Skin of body (tissue), 2 donors: ENCODE measurements around the gene LEPROT. TPM values are rescaled to one million over a fixed set of nuclear protein-coding genes. Genes with fewer than 3 reads are reported as not detected.
"Not testable (repeated sequence)": the region's sequence is repeated elsewhere in the genome, so short reads cannot be mapped to it uniquely, and the experiment has no call there.

ENCODE experiments used
- DNase-seq: peaks from one replicate; lab custom pipeline; 2025; lab: John Stamatoyannopoulos, UW
- total RNA-seq: library from RNA; depleted of rRNA; stranded (reverse); fragments of >200 nt; gene quantifications from one replicate; pipeline ENCODE4 v1.2.3, GENCODE V29; 2014

The LEPROT gene
- total RNA-seq = 45.6 TPM

DNA sequence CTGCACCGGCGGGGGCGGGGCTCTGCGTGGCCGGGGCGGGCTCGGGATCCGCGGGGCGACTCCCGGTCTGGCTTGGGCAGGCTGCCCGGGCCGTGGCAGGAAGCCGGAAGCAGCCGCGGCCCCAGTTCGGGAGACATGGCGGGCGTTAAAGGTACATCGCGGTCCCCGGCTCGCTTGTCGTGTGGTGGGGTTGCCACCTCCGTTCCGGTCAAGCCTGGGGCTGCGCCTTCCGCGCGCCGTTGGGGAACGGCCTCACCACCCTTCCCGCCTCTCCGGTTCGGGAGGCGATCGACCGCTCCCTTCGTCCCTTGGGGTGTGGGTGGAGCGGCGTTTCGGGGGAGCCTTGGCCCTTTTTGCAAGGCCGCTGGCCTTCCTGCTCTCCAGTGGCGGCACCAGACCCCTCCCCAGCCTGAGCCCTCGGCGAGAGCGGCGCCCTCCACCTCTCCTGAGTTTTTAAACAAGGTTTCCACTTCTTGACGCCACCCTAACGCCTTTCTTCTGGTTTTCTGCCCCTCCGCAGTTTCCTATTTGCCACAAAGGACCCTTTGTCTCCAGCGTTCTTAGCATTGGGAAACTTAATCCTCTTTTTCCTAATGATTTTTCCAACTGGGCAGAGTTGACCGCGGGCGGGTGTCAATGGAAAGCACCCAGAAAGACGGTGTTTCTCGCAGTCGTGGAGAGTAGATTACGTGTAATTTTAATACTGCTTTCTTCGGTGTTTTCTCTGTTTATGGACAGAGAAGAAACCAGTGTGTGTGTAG is at the start of gene LEPROT, which contains the start of gene LEPR:
Gene LEPROT, plus strand, starts transcription at position 79 of the 761 bp plus-strand sequence. Its CDS starts 57 bp downstream, at position 136.
Gene LEPR, plus strand, starts transcription at position 79 of the 761 bp plus-strand sequence. CDS start 144,898 bp downstream, outside the sequence.
- DNase-seq = peak; percentile 44

DNA sequence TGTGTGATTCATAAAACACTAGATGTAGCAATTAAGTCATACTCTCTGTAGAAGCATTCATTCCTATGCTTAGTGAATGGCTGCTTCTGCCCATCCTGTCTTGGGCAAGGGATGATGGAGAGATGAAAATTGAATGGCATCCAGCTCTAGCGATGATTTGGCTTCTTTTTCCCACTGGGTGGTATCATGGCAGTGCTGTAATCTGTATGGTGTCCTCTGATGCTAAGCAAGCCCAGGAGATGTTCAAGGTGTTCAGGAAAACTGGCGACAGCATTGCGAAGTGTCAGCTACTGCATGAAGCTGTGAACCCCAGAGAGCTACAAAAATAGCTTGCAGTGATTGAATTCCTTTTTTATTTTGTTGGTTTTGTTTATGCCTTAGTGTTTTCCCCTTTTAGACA is 48.9 kb upstream of the LEPROT start:
- DNase-seq = no peak

GRCh38 chr1:65372557-65372956 is 47.9 kb upstream of the LEPROT start:
- no peak for DNase-seq

GRCh38 chr1:65377496-65378246 is 42.8 kb upstream of the LEPROT start:
- no peak for DNase-seq

- DNase-seq = no peak
Observed at GRCh38 chr1:65378247-65378946, 42.1 kb upstream of the LEPROT start.

DNA sequence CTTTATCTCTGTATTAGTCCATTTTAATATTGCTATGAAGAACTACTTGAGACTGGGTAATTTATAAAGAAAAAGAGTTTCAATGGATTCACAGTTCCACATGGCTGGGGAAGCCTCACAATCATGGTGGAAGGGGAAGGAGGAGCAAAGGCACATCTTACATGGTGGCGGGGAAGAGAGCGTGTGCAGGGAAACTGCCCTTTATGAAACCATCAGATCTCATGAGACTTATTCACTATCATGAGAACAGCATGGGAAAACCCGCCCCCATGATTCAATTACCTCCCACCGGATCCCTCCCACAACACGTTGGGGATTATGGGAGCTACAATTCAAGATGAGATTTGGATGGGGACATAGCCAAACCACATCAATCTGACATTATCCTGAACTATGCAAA is 36.0 kb upstream of the LEPROT start:
- not testable (repeated sequence) for DNase-seq

DNA sequence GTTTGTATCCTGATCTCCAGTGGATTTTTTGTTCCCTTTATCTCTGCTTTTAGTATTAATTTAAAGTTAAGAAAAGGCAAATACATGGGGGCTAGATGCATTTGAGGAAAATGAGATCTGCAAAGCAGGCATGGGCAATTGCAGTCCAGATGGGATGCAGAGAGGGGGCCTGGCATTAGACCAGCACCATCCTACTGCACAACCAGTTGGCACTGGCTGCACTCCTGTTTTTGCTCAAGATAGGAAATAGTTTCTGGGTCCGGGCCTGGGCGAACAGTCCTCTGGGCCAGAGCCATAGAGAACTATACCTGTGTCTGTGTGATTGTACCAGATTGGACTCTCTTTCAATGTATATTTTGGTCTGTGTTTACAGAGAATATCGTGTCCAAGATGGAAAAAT is 34.0 kb upstream of the LEPROT start:
- no peak for DNase-seq

- no peak for DNase-seq
Observed at GRCh38 chr1:65387821-65388220, 32.6 kb upstream of the LEPROT start.

DNA sequence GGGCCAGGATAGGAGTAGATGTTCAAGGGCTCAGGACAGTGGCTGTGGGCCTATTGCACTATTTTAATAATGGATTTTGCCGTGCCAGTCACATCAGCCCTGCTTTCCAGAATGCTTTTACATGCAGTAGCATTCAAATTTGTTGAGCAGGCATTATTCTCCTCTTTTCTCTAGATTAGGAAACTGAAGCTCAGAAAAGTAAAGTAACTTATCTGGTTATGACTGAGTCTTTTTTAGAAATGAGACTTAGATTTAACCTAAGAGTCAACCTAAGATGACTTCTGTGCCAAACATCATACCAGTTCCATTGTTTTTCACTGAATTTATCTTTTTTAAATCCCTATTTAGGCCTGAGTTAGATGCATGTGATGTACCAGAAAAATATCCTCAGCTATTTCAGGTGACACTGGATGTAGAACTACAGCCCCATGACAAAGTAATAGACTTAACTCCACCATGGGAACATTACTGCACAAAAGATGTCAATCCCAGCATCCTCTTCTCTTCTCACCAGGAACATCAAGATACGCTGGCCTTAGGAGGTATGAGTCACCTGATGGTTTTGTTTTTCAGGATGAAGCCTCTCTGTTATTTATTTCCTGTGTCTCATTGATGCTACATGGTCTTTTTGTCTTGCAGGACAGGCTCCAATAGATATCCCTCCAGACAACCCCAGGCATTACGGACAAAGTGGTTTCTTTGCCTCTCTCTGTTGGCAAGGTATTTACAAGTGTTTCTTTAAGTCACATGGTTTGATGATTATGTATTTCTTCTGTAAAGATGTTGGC is 31.4 kb upstream of the LEPROT start:
- no peak for DNase-seq

GRCh38 chr1:65392497-65392896 is 28.0 kb upstream of the LEPROT start:
- no peak for DNase-seq

DNA sequence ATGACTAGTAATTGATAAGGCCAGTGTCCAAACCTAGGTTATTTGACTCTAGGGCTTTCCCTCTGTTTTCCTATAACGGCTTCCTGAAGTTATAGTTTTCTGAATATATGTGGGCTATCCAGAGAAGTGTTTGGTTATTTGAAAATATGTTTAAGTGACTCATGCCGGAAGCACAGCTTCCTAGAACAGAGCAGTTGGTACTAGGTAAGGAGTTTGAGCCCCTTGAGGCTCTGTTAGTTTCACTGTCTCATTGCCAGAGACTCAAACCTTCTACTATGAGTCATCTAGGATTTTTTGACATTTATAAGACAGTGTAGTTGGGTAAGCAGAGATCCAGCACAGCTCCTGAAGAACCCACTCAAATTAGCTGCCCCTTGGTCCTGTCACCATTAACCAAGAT is 27.1 kb upstream of the LEPROT start:
- DNase-seq = no peak

DNA sequence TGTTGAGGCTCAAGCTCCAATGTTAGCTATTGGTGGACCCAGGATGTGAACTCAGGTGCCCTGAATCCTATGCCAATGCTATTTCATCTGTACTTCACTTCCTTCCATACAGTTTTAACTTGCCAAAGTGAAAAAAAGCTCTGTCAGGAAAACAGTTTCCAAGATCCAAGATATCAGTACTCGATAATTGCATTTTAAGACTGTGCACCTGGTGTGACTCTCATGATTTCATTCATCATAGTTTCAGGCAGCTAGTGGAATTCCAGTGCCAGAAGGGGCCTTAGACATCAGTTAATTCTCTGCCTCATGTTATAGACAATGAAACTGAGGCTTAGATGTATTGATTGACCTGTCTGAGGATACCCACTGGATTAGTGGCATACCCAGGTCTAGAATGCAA is 26.5 kb upstream of the LEPROT start:
- no peak for DNase-seq

DNA sequence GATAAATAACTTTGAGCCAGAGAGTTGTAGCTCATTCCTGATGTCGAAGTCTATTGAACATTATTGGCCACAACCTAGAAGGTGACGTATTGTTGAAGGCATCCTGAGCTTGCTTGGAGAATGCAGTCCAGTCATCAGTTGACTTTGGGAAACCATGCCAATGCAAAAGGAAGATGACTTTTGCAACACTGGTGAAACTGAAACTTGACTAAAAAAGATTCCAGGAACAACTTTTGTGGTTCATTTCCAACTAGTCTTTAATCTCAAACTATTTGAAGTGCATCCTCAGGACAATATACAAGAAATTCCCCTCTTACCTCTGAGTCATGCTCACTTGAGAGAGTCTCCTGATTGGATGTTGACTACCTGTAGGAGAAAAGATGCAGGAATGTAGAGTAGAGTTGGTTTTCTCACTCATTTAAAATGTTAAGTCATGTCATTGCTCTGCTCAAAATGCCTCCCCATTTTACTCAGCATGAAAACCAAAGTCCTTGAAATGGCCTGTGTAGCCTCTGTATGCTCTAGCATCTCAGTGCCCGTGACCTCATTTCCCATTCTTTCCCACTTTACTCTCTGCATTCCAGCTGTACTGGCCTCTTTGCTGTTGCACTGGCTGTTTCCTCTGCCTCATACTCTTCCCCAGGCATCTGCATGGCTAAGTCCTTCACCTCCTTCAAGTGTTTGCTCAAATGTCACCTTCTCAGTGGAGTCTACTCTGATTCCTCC is 24.4 kb upstream of the LEPROT start:
- DNase-seq = no peak

GRCh38 chr1:65398083-65398482 is 22.4 kb upstream of the LEPROT start:
- DNase-seq = no peak

DNA sequence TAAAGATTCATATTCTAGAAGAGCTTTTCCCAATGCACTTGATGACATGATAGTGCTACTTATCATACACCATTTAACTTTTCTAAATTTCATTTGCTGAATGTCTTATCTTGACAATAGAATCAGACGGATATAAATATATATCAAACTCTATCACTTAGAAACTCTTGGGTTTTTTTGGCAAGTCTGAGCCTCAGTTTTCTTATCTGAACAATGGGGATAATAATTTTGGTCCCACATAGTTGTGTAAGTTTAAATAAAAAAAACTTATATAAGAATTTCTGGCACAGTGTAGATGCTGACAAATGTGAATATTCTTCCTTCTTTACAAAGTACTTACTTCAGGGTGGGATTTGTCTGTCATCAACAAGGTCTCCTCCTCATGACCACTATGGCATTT is 21.5 kb upstream of the LEPROT start:
- DNase-seq = no peak

- no peak for DNase-seq
Observed at GRCh38 chr1:65401612-65402011, 18.9 kb upstream of the LEPROT start.

DNA sequence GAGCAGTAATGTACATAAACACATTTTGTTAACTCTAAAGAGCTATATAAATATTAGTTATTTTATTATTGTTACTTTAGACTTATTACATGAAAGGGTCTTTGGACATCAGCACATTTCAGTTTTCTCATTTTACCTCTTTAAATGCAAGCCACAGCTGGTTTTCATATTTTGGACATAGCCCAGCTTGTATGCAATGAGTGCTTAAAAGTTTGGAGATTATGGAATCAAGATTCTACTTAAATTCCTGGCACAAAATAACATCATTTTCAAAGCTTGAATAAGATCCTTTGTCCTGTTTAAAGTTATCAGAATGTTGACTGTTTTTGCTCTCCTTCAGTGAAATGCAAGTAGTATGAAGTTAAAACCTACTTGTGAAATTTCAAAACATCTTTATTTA is 15.5 kb upstream of the LEPROT start:
- peak; percentile 15 for DNase-seq

DNA sequence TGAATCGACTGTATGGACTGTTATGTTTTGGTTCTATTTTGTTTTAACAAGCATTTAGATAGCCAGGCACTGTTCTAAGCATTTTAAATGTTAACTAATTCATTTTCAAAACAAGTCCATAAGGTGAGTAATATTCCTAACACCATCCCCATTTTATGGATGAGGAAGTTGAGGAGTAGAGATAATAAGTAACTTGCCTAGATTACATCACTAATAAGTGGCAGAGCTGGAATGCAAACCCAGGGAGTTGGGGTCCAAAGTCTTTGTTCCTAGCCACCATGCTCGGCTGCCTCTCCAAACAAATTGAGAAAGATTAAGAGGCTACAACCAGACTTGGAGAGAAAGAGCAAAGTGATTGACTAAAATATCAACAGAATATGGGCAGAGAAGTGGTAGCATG is 12.6 kb upstream of the LEPROT start:
- DNase-seq = no peak

- no peak for DNase-seq
Observed at GRCh38 chr1:65409314-65409713, 11.2 kb upstream of the LEPROT start.

DNA sequence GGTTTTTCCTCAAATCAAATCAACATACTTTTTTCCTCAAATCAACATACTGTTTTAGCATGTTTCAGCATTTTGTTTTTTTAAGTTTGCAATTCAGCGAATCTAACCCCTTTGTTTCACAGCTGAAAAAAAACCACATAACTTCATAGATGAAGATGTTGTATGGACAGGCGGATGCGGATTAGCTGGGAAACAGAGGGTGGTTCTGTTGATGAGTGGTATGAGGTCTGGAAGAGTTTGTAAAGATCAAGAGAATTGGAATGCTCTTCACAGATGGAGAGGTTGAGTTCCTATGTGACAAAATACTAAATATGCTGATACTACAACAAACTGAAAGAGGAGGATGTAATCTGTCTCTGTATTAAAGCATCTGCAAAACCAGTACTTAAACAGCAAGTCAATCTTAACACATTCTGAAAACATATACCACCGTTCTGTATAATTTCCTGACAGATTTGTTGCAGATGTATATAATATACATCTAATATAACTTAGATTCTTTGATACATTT is 10.6 kb upstream of the LEPROT start:
- no peak for DNase-seq
